ENCODE measurements around the gene SEPTIN1. TPM values are rescaled to one million over a fixed set of nuclear protein-coding genes. Genes with fewer than 3 reads are reported as not detected.
A peak's percentile ranks its signal among the peaks of the same experiment; 100 is the strongest.

Gene SEPTIN1
- total and polyA plus RNA-seq, 2 of the 13 experiments (the other 11 are each of a cell fraction or from before 2014, with no cell fraction given): 0.18 to 0.67 TPM

GRCh38 chr16:30357085-30357714 is 25.2 kb downstream of the SEPTIN1 start (continued):
- TF ChIP-seq TFDP1 (CRISPR knock-in tag; IDR thresholded peaks at IDR 0.05; ENCODE audit: borderline replicate concordance) (no peak), RELA (CRISPR knock-in tag; IDR thresholded peaks at IDR 0.05) (no peak), NR3C1 (CRISPR knock-in tag; IDR thresholded peaks at IDR 0.05) (no peak), ZNF589 (CRISPR knock-in tag; conservative IDR thresholded peaks at IDR 0.05) (0 out of 2 replicates have a peak, but pooled peaks have one; percentile 43), STAG1 (CRISPR knock-in tag; IDR thresholded peaks at IDR 0.05) (peak; percentile 26), NR2C2 (CRISPR knock-in tag; IDR thresholded peaks at IDR 0.05; ENCODE audit: borderline replicate concordance) (no peak; the same call in 1 of the 2 replicates), ATM (IDR thresholded peaks at IDR 0.05; ENCODE audit: borderline replicate concordance) (no peak), SP1 (IDR thresholded peaks at IDR 0.05) (no peak), SP1 (CRISPR knock-in tag; IDR thresholded peaks at IDR 0.05) (no peak), ZNF512 (CRISPR knock-in tag; IDR thresholded peaks at IDR 0.05) (no peak), SRF (IDR thresholded peaks at IDR 0.05; ENCODE audit: low read depth, low read length) (no peak), ZNF614 (CRISPR knock-in tag; IDR thresholded peaks at IDR 0.05; ENCODE audit: borderline replicate concordance) (no peak), ZBTB14 (CRISPR knock-in tag; IDR thresholded peaks at IDR 0.05) (no peak), HNF4A (CRISPR knock-in tag; IDR thresholded peaks at IDR 0.05) (no peak), ZNF432 (CRISPR knock-in tag; IDR thresholded peaks at IDR 0.05; ENCODE audit: borderline replicate concordance) (no peak), MXI1 (IDR thresholded peaks at IDR 0.05; ENCODE audit: borderline replicate concordance, low read depth, low read length) (no peak), GABPB1 (CRISPR knock-in tag; IDR thresholded peaks at IDR 0.05) (no peak), TAF15 (IDR thresholded peaks at IDR 0.05; ENCODE audit: low read depth, low read length, poor library complexity, severe bottlenecking) (no peak), ETV5 (CRISPR knock-in tag; IDR thresholded peaks at IDR 0.05; ENCODE audit: borderline replicate concordance) (peak; percentile 69; the same call in 1 of the 2 replicates), ELF1 (CRISPR knock-in tag; IDR thresholded peaks at IDR 0.05) (no peak), ZNF274 (CRISPR knock-in tag; IDR thresholded peaks at IDR 0.05) (no peak), ZNF740 (CRISPR knock-in tag; IDR thresholded peaks at IDR 0.05) (peak; percentile 63; the same call in 1 of the 2 replicates), SNAI1 (CRISPR knock-in tag; IDR thresholded peaks at IDR 0.05; ENCODE audit: borderline replicate concordance) (no peak), ZFP91 (CRISPR knock-in tag; IDR thresholded peaks at IDR 0.05; ENCODE audit: borderline replicate concordance) (no peak), GTF2F1 (IDR thresholded peaks at IDR 0.05; ENCODE audit: low read length) (no peak), MED1 (CRISPR knock-in tag; IDR thresholded peaks at IDR 0.05) (no peak), MTA1 (CRISPR knock-in tag; IDR thresholded peaks at IDR 0.05; ENCODE audit: borderline replicate concordance) (no peak)
